GM18861 (cell line): ENCODE results near the gene SNORC.

Experiments used
- ATAC-seq: cut with Tn5 transposase; IDR thresholded peaks from one replicate; pipeline ENCODE4 v1.9.1; 2021; ENCODE audit not compliant: unreplicated experiment

The SNORC gene

DNA sequence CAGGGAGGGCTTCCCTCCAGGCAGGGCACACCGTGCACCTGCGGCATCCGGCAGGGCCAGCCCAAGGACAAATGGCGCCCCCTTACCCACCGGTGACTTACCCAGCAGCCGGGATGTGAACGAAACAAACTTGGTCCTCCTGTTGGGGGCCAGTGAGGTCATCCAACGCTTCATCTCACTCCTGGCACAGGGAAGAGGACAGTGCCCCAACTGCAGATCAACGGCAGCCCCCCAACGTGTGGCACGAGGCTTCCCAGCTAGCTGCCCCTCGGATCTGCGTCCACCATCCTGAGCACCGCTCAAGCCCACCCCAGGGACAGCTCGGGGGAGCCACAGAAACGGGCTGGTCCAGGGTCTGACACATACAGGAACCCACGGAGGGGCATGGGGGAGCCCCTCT lies 12.0 kb downstream of the SNORC start:
- ATAC-seq: no peak

DNA sequence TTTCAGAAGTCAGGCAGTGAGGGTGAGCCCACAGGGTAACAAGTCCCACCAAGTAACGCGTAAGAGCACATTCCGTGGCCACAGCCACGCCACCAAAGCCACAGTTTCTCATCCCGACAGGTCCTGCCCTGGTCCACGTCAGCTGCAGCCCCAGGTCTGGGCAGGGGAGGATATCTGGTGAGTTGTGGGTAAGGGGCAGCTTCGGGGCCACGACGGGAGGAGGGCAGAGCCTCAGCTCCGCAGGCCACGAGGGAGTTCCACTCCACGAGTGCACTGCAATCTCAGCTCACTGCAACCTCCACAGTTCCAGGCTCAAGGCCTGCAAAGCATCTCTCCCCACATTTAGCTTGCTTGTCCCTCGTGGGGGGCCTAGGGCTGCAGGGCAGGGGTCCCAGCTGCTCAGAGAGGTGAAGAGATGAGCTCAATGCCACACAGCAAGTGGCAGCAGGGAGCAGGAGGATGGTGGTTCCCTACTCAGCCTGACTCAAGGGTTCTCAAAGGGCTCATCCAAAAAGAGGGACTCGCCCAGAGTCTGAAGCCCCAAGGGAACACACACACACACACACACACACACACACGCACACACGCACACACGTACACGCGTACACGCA lies 12.5 kb downstream of the SNORC start:
- ATAC-seq: no peak

DNA sequence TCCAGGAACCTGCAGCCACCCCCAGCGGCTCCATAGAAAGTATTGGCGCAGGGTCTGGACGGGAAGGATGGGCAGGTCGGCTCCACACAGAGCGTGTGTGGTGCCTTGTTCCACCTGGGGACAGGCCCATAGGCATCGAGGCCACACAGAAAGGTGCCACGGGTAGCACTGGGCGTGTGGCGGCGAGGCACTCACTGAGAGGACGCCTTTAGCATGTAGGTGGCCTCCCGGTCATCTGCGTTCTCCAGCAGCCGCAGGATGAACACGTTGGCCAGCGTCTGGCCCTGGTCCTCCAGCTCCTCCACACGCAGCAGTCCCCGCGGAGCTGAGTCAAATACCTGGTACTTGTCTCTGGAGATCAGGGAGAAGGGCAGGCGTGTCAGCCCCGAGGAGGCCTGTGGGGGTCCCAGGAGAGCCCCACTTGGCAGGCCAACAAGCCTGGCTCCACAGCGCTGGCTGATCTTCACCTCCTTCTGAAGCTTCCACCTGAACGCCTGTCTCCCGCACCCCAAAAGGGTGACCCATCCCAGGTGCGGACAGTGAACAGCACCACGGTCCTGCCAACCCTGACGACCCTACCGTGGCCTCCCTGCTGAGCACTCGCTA lies 13.2 kb downstream of the SNORC start:
- ATAC-seq: no peak

GRCh38 chr2:232884001-232884421 lies 13.9 kb downstream of the SNORC start:
- no peak for ATAC-seq

DNA sequence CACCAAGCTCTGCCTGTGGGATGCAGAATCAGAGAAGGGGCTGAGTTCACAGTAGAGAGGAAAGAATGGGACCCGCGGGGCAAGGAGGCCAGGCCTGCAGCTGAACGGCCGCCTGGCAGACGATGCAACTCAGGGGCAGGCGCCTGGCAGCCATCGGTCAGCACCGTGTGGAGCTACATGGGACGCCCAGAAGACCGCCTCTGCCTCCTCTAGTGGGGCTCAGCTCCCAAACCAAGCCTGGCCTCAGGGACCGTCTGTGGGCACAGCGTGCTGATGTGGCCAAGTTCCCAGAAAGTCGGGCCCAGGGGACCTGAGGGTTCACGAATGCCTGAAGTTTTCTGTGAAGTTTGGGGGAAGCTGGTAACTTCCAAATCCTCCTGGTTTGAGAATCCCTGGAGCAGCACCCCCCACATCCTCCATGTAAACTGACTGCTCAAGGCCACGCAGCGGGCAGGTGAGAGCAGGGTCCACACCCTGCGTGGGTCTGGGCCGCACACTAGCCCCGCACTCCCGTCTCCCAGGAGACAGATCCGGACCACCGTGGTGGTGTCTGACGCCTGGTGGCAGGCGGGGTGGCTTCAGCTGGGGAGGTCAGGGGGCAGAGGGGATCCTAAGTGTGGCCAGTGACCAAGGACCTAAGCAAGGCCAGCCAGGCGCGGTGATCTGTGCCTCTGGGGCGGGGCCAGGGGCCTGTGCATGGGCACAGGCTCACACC lies 14.6 kb downstream of the SNORC start:
- ATAC-seq: no peak

DNA sequence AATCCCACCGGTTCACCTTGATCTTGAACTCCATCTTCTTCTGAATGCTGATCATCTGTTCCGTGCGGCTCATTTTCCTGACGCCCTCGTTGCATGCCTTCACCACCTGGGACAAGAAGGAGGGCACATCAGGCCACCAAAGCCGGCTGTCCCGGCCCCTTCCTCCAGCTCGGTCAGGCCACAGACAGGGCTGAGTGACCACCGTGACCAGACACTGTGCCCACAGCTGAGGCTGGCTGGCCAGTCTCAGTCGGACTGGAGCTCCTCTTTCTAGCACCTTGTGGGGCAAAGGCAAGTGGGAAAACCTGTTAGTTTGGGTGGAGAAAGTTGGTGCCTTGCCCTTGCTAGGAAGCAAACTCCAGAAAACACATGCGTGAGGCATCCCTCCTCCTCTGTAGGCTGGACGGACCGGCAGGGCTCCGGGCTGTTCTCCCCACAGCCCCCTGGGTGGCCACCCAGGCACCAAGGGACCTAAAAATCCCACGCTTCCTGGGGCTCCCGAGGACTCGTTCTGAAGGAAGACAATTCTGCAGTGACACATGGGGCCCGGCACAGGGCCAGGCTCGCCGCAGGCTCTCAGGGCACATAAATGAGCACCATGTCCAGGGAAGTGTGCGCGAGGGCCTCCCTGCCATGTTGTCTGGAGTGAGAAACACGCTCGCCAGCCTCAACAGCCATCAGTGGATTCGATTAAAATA lies 15.3 kb downstream of the SNORC start:
- ATAC-seq: no peak

DNA sequence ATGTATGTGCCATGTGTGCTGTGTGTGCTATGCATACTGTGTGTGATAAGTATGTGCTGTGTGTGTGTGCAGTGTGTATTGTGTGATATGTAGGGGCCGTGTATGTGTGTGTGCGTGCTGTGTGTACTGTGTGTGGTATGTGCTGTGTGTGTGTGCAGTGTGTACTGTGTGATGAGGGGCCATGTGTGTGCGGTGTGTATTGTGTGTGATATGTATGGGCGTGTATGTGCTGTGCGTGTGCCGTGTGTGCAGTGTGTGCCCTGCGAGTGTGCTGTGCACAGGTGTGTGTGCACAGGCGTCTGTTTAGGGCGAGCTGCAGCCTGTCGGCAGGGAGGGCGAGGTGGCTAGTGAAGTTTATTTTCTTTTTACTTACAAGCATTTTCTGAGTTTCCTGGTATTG lies 16.1 kb downstream of the SNORC start:
- no peak for ATAC-seq

DNA sequence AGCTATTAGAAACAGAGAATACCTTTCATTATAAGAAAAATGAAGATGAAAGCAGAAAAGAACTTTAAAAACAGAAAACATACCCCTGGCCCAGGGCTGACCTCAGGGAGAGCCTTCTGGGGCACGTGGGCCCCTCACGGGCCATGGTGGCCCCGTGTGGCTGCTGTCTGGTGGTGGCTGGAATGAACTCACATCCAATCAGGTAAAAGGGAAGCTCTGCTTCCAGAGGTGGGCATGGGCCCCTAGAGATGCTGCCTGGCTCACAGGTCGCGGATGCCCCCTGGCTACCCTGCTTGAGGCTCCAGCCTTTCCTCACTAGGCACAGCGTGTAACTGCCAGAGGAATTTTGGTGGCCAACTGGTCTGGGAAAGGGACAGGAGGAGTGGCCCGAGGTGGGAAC lies 16.6 kb downstream of the SNORC start:
- no peak for ATAC-seq

GRCh38 chr2:232887171-232887850 lies 17.2 kb downstream of the SNORC start:
- ATAC-seq: no peak

DNA sequence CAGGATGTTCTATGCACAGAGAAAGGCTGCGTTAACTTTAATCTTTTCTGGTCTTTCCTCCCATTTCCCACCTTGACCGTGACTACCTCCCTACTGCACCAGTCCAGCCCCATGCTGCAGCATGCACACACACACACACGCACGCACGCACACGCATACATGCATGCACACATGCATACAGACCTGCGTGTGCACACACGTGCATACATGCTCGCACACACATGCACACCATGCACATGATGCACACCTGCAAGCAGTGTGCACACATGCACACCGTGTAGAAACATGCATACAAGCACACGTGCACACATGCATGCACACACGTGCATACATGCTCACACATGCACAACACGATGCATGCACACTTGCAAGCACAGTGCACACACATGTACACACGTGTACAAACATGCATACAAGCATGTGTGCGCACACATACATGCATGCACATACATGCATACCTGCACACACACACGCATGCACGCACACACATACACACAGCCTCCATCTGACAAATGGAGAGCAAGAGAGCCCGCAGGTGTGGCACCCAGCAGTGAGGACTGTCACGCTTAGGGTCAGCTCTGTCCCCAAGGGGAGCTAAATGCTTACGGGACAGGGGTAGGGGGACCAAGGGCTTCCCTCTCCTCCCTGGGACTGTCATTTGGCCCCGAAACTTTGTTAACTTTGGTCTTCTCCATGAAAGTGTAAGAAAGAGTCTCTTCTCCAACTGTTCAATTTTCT lies 18.2 kb downstream of the SNORC start:
- no peak for ATAC-seq

- ATAC-seq: no peak
These were observed 18.9 kb downstream of the SNORC start for GRCh38 chr2:232888839-232889529.

- ATAC-seq: no peak
These were observed 19.9 kb downstream of the SNORC start for GRCh38 chr2:232889876-232890401.

DNA sequence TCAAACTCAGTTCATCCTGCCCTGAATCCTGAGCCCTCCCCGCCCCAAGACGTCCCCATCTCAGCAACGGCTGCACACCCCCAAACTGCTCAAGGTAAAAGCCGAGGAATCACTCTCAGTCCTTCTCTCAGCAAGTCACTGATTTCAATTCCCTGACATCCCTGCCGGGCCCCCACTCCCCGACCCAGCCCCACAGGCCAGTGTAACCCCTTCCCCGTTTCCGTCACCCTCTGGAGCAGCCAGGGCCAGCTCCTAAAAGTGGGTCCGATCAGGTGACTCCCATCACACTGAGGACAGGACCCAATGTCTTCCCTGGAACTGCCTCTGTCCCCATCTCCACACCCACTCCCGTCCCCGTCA lies 20.5 kb downstream of the SNORC start:
- no peak for ATAC-seq

- ATAC-seq: no peak
These were observed 21.0 kb downstream of the SNORC start for GRCh38 chr2:232890896-232891601.

GRCh38 chr2:232891621-232892071 lies 21.6 kb downstream of the SNORC start:
- ATAC-seq: no peak

- ATAC-seq: no peak
These were observed 22.2 kb downstream of the SNORC start for GRCh38 chr2:232892221-232892620.

GRCh38 chr2:232892843-232893242 lies 22.8 kb downstream of the SNORC start:
- no peak for ATAC-seq

GRCh38 chr2:232893834-232894233 lies 23.8 kb downstream of the SNORC start:
- no peak for ATAC-seq

GRCh38 chr2:232894251-232894650 lies 24.2 kb downstream of the SNORC start:
- no peak for ATAC-seq
